Cortex of kidney (tissue), 1 donor: ENCODE results near the gene BIVM.
A peak's percentile ranks its signal among the peaks of the same experiment; 100 is the strongest.

ENCODE experiments used
- DNase-seq: peaks from one replicate; lab custom pipeline; 2025; lab: John Stamatoyannopoulos, UW

BIVM gene

GRCh38 chr13:102845289-102845629 lies 46.3 kb downstream of the BIVM start:
- no peak for DNase-seq

GRCh38 chr13:102845630-102846260 lies 46.8 kb downstream of the BIVM start, which contains the start of gene ERCC5:
TSS of gene ERCC5 (plus strand) at chr13:102846032. CDS start at chr13:102846267, 235 bp downstream.
- peak; percentile 9 for DNase-seq

- no peak for DNase-seq
Observed at GRCh38 chr13:102846261-102847015, 47.5 kb downstream of the BIVM start.

- no peak for DNase-seq
Observed at GRCh38 chr13:102847272-102848234, 48.6 kb downstream of the BIVM start.

GRCh38 chr13:102848956-102849355 lies 50.0 kb downstream of the BIVM start:
- DNase-seq, result no peak

- no peak for DNase-seq
Observed at GRCh38 chr13:102852556-102852955, 53.6 kb downstream of the BIVM start.

- DNase-seq, result no peak
Observed at GRCh38 chr13:102854675-102855074, 55.8 kb downstream of the BIVM start.

GRCh38 chr13:102856557-102856956 lies 57.6 kb downstream of the BIVM start:
- DNase-seq, result no peak

- no peak for DNase-seq
Observed at GRCh38 chr13:102862624-102863210, 63.8 kb downstream of the BIVM start.

- no peak for DNase-seq
Observed at GRCh38 chr13:102863590-102863989, 64.7 kb downstream of the BIVM start.

- no peak for DNase-seq
Observed at GRCh38 chr13:102868366-102868936, 69.5 kb downstream of the BIVM start.

- DNase-seq, result no peak
Observed at GRCh38 chr13:102869948-102870676, 71.2 kb downstream of the BIVM start.

GRCh38 chr13:102870677-102871415 lies 71.9 kb downstream of the BIVM start:
- DNase-seq, result no peak

- DNase-seq, result no peak
Observed at GRCh38 chr13:102872131-102872530, 73.2 kb downstream of the BIVM start.

- no peak for DNase-seq
Observed at GRCh38 chr13:102872531-102872930, 73.6 kb downstream of the BIVM start.

- DNase-seq, result no peak
Observed at GRCh38 chr13:102873653-102874052, 74.7 kb downstream of the BIVM start.

- no peak for DNase-seq
Observed at GRCh38 chr13:102875256-102875655, 76.3 kb downstream of the BIVM start.

GRCh38 chr13:102877303-102877702 lies 78.4 kb downstream of the BIVM start:
- DNase-seq, result no peak

GRCh38 chr13:102878481-102878880 lies 79.6 kb downstream of the BIVM start:
- no peak for DNase-seq

- DNase-seq, result no peak
Observed at GRCh38 chr13:102879793-102880499, 81.0 kb downstream of the BIVM start.
